H1 (cell line): ENCODE measurements around the gene ZBTB16.

Experiments used
- CHD2 ChIP-seq: IDR thresholded peaks from 2 replicates; pipeline ENCODE4 v1.6.1; 2012; ENCODE audit warnings: low read length, improper control_type of control experiment
- EGR1 ChIP-seq: IDR thresholded peaks from 2 replicates; pipeline ENCODE4 v1.6.1; 2011; ENCODE audit warnings: low read depth, low read length, borderline replicate concordance
- KDM4A ChIP-seq: IDR thresholded peaks from one replicate; pipeline ENCODE4 v1.7.1; 2012; ENCODE audit warnings: low read depth, mild to moderate bottlenecking, moderate library complexity, low read length, inconsistent platforms; ENCODE audit not compliant: severe bottlenecking
- POLR2A ChIP-seq, 2 experiments: IDR thresholded peaks; 1 replicate in 1 of 2; 2 replicates in 1 of 2; pipeline ENCODE4 v1.6.1; 2011; ENCODE audit warnings: low read depth in 2 of 2, low read length in 2 of 2, mild to moderate bottlenecking in 2 of 2; ENCODE audit errors: control extremely low read depth in 1 of 2
- POLR2AphosphoS5 ChIP-seq: IDR thresholded peaks from 2 replicates; pipeline ENCODE4 v1.6.1; 2011; ENCODE audit warnings: low read depth, low read length
- SIRT6 ChIP-seq: IDR thresholded peaks from one replicate; pipeline ENCODE4 v1.7.1; 2012; ENCODE audit warnings: low read length, inconsistent platforms
- TAF1 ChIP-seq: IDR thresholded peaks from 2 replicates; pipeline ENCODE4 v1.6.1; 2011; ENCODE audit warnings: mild to moderate bottlenecking, low read depth, low read length
- TBP ChIP-seq: IDR thresholded peaks from 2 replicates; pipeline ENCODE4 v1.6.1; 2011; ENCODE audit warnings: low read depth, low read length, improper control_type of control experiment
- ZNF274 ChIP-seq: IDR thresholded peaks from 2 replicates; pipeline ENCODE4 v1.7.0; 2012; ENCODE audit warnings: low read length, borderline replicate concordance; ENCODE audit errors: extremely low read depth
- TF ChIP-seq, protein P1 (sequence below): IDR thresholded peaks from 2 replicates; pipeline ENCODE4 v1.6.1; 2012; ENCODE audit warnings: inconsistent platforms
- TF ChIP-seq, protein P2 (sequence below), 3 experiments: IDR thresholded peaks; 1 replicate in 2 of 3; 2 replicates in 1 of 3; pipeline versions ENCODE4 v1.5.1 to v1.6.1; 2011; ENCODE audit warnings: low read length in 3 of 3, mild to moderate bottlenecking in 3 of 3, inconsistent platforms in 2 of 3, low read depth in 1 of 3, moderate library complexity in 1 of 3; ENCODE audit not compliant: insufficient read depth in 1 of 3; ENCODE audit errors: control extremely low read depth in 1 of 3

DNA sequence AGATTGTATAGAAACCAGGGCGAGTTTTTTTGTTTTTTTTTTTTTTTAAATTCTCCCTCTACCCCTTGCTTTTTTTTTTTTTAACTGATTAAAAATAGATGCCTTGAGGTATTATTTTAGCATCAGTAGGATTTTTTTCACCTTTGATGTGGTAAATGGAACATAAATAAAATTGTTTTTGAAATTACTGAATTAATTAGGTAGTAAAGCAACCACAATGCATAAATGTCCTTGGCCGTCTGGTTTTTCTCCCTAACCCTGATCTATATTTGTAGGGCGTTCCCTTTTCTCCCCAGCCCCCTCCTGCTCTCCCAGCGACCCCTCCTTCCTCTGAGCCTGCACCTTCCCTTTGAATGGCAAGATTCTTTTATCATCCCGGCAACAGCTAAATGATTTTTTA is 107.8 kb downstream of the ZBTB16 start:
- TF ChIP-seq POLR2A (IDR thresholded peaks at IDR 0.05; ENCODE audit: control extremely low read depth in 1 of 2, low read depth in 2 of 2, low read length in 2 of 2) (no peak), POLR2AphosphoS5 (no peak), KDM4A (no peak), TAF1 (no peak), EGR1 (no peak), SIRT6 (no peak), ZNF274 (no peak), CHD2 (no peak), TBP (no peak)
- TF ChIP-seq, protein P1, sequence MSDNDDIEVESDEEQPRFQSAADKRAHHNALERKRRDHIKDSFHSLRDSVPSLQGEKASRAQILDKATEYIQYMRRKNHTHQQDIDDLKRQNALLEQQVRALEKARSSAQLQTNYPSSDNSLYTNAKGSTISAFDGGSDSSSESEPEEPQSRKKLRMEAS, result no peak
- TF ChIP-seq, protein P2, sequence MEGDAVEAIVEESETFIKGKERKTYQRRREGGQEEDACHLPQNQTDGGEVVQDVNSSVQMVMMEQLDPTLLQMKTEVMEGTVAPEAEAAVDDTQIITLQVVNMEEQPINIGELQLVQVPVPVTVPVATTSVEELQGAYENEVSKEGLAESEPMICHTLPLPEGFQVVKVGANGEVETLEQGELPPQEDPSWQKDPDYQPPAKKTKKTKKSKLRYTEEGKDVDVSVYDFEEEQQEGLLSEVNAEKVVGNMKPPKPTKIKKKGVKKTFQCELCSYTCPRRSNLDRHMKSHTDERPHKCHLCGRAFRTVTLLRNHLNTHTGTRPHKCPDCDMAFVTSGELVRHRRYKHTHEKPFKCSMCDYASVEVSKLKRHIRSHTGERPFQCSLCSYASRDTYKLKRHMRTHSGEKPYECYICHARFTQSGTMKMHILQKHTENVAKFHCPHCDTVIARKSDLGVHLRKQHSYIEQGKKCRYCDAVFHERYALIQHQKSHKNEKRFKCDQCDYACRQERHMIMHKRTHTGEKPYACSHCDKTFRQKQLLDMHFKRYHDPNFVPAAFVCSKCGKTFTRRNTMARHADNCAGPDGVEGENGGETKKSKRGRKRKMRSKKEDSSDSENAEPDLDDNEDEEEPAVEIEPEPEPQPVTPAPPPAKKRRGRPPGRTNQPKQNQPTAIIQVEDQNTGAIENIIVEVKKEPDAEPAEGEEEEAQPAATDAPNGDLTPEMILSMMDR (IDR thresholded peaks at IDR 0.05; ENCODE audit: control extremely low read depth in 1 of 3, insufficient read depth in 1 of 3, low read depth in 1 of 3, low read length in 3 of 3), result no peak
